Posterior cingulate gyrus (tissue), 11 donors: ENCODE data around the gene MYOM3.

Source experiments
- DNase-seq, 10 donors: peaks; one replicate each; pipeline versions ENCODE4 v3.0.0 to v3.0.0-alpha.2; 2020 to 2021; ENCODE audit warnings: mixed read lengths in 3 of 10
- intact Hi-C: fragments of 100-400 bp; cut with DNase I; formaldehyde crosslinking; loops from one replicate; pipeline ENCODE4 v1.15.1; 2023

The MYOM3 gene

DNA sequence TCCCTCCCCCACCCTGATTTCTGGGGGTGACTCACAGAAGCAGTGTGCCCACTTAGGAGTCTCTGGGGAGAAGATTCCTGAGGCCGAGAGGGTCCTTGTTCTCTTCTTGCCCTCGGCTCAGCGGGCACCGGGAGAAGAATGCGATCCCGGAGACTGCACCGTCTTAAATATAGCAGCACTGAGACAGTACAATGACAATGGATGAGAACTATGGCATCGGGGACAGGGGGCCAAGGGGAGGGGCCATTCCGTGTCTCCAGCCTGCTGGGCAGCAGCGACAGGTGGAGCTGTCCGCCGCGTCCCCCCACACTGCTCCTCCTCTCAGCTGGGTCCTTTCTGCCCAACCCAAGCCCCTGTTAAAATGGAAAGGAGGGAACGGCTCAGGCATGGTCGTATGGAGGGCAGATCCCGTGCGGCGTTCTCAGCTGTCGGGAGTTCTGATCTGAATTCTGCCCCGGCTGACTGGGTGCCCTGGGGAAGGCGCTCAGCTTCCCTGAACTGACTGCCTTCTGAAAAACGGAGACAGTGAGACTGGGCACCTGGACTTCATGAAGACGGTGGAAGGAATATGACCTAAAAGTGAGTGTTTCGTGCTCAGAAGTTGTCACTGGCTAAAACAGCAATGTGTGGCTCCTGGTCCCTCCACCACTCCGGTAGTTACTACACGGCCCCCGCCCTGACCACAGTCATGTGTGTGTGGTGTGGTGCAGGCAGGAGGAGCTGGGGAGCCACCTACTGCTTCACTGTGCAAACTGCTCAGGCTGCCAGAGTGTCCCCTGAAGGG lies at the start of gene MYOM3:
Gene MYOM3 (minus strand): TSS at position 140 of the 784 bp plus-strand sequence. CDS start 3,499 bp downstream, outside the sequence.
- intact Hi-C loops = no loop called here
- peak; percentile 18 to 95 (median 52) for DNase-seq

DNA sequence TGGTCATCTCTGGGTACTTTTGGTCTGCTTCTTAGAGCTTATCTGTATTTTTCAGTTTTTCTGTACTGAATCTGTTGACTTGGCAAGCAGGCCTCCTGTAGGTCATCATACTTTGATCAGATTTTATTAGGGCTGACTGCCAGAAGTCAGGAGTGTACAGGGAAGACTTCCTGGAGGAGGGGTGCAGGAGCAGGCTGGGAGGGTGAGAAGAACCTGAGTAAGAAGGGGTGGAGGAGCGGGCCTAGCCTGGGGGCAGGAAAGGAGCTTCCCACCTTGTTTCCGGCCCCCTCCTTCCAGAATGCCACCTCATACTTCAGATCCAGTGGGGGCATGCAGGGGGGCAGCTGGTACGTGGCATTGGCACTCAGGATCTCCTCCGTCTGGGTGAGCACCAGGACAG lies 49.3 kb upstream of the MYOM3 start:
- intact Hi-C loops = no loop called here
- DNase-seq = no peak

DNA sequence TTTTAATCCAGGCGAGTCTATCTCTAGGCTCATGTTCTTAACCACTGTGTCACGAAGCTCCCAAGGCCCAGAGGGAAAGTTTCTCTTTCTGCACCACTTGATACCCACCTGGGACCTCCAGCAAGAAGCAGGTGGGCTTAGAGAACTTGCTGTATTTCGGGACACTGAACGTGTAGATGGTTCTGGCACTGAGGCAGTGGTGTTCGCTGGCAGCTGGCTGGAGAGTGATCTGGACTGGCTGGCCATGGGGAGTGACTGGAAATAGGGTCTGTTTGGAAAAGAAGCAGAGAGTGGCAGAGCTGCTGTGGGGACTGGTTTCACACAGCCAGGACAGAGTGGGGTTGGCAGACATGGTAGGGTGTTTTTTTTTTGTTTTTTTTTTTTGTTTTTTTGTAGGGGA lies 47.4 kb upstream of the MYOM3 start:
- no peak for DNase-seq
- intact Hi-C loops = no loop called here

DNA sequence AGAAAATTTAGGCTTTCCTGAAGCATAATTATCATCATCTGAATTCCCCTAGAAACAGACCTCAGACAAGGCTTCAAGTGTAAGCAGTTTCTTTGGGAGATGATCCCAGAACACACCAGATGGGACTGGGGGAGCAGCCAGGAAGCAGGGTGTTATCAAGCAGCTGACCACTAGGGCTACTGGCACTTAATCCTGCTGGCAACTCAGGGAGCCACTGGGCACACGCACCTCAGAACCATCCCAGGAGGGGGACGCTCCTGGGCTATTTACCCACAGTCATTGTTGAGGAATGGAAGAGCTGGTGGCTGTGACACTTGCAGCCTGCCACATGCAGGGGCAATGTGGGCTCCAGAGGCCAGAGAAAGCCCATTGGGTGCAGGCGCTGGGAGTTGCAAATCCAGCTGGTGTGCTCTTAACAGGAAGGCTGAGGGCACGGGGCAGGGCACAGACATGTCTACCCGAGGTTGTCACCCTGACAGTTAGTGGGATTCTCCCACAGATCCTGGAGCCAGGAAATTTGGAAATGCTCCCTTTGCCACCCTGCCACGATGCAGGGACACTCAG lies 46.1 kb upstream of the MYOM3 start:
- intact Hi-C loops = no loop called here
- DNase-seq = no peak

DNA sequence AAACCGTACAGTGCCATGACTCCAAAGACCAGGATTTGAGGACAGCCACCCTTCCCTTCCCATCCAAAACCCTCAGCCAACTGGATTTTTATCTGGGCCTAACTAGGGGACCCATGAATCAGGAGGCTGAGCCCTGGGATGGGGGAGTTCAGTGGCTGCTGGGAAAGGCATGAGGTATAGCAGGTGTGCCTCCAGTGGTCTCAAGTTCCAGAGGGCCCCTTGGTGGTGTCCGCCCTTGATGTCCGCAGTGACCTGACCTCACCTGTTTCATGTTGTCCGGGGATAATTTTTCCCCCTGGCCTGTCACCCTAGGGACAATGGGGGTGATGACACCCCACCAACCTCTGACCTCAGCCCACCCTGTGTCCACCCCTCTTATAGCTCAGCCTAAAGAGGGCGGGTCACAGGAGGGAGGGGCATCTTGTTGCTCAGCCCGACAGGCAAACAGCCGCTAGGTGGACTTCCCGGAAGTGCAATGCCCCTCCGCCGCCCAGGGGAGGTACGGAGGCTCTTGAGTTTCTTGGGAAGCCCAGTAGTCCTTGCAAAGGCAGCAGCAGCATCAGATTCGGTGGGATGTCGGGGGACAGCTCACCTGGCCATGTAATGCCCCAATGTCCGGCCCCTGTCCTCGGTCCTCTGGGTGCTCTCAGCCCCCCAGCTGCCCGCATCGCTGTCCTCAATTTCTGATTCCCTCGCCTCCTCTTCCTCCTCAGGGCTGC lies 44.8 kb upstream of the MYOM3 start:
- intact Hi-C loops = no loop called here
- DNase-seq = no peak

DNA sequence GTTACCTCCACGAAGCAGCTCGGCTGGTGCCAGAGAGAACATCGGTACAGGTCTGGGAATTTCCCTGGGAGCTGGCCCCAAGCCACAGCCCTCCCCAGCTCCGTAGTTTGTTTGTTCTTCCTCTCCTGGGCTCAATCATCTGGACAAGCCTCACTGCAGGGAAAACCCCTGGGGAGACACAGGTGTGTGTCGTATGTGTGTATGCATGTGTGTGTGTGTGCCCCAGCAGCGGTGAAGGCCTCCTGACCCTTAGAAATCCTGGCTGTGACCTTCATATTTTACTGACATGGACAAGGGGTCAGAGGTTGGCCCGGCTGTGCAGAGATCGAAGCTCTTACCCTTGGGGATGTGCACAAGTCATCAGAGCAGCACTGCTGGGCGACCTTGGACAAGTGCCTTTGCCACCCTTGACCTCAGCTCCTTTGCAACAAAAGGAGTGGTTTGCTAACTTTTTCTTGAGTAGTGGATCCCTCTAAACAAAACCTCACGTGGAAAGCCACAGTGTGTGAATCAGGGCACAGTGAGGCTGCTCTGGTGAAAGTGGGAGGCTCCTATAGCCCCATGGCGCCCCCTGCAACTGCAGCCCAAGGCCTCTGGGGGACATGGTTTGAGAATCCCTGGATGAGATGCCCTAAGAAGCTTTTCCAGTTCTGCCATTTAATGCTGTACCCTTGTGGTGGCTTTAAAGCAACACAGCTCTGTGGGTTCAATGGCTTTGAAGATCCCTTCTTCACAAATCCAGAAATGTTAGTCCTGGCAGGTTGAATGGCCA lies 43.3 kb upstream of the MYOM3 start:
- DNase-seq = no peak
- intact Hi-C loops = no loop called here

DNA sequence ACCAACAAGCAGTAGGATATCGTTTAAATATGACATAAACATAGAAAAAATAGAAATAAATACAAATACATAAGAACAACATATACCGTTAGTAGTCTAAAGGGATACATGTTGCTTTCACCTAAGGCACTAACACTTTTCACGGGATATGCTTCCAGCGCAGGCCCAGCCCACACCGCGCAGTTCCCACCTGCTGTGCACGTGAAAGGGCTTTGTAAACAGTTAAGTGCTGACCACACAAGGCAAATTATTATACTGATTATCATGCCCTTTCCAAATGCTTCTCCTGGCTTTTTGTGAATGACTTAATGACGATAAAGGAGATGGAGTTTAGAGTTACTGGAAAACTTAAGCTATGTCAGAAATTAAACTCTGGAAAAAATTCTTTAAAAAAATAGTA lies 42.3 kb upstream of the MYOM3 start:
- intact Hi-C loops = no loop called here
- DNase-seq = no peak

DNA sequence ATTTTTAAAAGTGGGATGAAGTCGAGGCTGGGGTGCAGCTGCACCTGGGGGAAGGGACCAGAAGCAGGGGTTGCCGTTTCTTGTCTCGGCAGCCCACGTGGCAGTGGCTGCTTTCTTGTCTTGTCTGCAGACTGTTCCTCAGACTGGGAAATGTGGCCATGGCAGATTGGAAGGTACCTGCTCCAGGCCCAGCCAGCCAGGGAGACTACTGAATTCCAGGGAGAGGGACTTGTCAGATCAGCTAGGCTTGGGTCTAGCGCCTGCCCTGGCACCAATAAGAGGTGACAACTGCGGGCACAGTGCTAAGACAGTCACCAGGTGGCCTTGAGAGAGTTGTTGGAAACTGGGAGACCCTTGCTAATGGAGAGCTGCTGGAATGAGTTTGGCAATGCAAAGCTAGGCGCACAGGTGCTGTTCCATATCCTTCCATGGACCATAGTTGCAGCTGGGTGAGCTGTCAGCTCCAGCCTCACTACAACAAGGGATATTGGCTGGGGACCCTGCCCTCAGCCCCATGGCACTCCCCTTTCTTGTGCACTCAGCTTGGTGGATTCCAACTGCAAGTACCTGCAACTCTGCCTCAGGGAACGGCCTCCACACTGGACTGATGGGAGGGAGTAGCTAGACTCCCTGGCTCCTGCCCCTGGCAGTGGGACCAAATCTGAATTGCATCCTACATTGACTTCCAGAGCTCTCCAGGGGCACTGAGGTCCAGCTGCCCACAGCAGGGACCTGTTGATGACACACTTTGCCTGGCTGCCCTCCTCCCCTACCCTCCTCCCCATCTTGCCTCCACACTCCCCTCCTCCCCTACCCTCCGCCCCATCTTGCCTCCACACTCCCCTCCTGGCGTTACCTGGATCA lies 40.9 kb upstream of the MYOM3 start:
- DNase-seq = no peak

DNA sequence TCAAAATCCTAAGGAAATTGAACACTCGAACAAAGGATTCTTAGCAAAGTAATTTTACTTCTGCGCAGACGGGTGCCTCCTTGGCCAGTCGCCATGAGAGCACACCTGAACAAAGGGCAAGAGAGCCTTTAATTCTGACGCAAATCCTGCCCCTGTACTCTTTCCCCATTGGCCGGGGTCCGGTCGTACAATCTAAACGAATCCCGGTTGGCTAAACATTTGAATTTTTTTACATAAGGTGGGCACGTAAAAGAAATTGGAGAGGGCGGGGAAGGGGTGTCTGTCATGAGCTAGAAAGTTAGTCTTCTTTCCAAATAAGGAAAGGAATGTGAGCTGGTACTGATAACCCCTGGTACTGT lies 39.2 kb upstream of the MYOM3 start:
- no peak for DNase-seq
- intact Hi-C loops = no loop called here

More for the DNA sequence above, 40.9 kb upstream of the MYOM3 start:
- intact Hi-C loops = no loop called here

DNA sequence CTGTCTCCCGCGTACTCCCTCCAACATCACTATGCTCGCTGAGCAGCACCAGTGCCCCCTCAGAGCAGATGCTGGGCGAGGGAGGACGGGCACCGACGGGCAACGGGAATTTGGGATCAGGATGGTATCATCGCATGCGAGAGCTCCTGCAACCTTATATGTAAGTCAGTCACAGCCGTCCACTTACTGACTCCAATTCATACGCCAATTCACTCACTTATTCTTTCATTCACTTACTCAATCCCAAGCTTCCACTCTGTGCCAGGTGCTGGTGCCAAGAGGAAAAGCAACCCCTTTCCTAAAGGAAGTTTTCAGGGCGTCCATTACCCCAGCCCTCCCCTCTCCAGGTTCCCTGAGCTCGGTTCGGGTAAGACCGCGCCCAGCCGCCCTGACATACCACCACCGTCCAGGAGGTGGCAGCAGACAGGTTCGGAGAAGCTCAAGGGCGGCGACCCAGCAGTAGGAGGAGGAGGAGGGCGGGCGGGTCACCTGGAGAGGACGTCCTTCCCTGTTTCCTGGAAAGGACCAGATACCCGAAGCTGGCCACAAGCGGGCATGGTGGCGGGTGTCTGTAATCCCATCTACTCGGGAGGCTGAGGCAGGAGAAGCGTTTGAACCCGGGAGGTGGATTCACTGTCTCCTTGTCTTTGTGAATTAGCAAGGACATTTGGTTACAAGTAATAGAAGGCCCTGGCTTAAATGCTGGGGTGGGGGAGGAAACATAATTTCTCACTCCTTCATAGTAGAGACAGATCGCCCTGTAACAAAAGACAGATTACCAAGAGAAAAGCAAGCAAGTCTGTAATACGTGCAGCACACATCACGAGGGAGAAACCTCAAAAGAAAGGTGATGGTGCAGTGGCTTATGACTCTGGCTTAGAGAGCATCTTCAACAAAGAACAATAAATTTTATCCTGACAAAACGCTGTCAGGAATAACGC lies 38.6 kb upstream of the MYOM3 start:
- intact Hi-C loops = no loop called here
- DNase-seq = peak; percentile 59 to 96 (median 83)

DNA sequence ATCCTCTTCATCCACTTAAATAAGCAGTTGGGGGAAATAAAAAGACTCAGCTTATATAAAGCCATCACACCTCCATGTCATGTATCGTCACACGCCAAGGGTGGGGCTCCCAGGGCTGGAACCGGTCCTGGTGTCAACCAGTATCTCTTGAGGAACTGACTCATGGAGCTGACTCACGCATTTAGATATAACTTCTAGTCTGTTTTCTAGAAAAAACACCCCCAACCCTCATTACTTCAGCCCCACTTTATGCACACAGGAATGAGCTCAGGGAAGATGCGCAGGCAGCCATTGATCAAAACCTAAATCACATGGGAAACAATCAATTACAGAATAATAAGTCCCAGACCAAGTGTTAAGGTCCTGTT lies 37.9 kb upstream of the MYOM3 start:
- DNase-seq = no peak
- intact Hi-C loops = no loop called here

DNA sequence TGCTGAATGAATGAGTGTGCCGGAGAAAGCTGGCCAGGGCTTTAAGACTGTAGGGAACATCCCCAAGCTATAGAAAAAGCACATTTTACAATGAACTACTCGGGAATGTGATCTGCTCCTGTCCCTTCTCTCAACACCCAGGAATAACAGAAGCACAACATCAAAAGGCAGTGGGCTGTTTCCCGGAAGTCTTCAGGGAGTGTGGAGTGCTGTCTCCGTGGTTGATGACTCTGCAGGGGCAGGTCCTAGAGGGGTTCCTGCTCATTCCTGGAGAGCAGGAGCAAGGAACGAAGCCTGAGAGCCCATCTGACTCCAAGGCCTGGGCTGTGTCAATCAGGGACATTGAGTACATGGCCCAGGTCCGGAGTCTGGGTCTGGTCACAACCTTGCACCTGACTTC lies 35.9 kb upstream of the MYOM3 start:
- intact Hi-C loops = no loop called here

DNA sequence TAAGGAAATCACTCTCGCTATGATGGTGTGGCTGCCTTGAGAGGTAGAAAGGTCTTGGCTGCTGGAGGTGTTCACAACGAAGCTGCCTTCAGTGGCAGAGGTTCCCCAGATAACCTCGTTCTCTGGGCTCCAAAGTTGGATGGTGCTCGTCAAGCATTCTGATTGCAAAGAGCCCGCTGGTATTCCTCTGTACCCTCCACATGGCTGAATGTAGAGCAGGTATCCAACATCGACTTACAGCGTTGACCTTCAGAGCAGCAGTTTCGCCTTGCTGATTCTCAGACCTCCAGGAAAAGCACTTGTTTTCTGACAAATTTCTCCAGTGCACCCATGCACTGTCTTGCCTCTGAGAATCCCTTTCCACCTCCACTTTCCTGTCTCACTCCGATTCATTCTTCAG lies 35.3 kb upstream of the MYOM3 start:
- no peak for DNase-seq
- intact Hi-C loops = no loop called here

More for the DNA sequence above, 35.9 kb upstream of the MYOM3 start:
- DNase-seq = no peak

DNA sequence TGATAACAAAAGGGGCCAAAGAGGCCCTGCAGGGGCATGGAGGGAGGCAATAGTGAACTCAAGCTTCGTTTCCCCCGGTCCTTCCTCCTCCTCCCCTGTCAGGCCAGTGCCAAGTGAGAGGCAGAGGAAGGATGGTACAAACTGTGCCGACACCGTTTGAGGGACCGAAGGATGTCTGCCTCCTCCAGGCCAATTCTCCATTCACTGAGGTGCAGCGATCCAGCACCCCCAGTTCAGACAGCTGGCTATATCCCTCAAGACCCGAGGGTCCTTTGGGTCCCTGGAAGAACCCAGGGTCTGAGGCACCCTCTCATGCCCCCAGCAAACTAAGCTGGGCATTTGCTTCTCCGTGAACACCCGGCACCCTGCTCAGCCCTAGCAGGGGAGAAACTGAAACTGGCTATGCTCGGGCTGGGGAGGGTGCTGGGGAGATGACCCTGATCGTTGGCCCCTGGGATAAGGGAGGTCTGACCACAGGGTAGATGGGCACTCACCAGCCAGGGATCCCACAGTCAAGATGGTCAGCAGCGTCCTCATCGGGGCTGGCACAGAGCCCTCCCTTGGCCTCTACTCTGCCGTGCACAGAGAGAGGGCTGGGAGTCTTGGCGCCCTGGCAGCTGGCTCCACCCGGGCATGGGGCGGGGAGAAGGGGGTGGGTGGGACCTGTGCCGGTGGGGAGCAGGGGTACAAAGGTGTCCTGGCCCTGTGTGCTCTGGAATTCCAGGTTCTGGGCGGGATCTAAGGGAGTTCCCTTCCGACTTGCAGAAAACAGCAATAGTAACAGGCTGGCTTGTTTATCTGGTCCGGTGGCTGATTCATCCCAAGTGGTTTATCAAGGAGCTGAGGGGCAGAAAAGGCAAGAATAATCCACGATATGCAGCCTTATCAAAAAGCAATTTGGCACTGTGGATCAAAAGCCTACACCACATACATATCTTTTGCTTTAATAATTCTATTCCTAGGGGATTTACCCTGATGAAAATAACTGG lies 30.9 kb upstream of the MYOM3 start, which contains the start of gene IL22RA1:
Gene IL22RA1 (minus strand): TSS at position 595 of the 989 bp plus-strand sequence. CDS start 58 bp downstream, at position 537.
- intact Hi-C loops = no loop called here
- DNase-seq = peak in 1 of 10 donors; percentile 51

DNA sequence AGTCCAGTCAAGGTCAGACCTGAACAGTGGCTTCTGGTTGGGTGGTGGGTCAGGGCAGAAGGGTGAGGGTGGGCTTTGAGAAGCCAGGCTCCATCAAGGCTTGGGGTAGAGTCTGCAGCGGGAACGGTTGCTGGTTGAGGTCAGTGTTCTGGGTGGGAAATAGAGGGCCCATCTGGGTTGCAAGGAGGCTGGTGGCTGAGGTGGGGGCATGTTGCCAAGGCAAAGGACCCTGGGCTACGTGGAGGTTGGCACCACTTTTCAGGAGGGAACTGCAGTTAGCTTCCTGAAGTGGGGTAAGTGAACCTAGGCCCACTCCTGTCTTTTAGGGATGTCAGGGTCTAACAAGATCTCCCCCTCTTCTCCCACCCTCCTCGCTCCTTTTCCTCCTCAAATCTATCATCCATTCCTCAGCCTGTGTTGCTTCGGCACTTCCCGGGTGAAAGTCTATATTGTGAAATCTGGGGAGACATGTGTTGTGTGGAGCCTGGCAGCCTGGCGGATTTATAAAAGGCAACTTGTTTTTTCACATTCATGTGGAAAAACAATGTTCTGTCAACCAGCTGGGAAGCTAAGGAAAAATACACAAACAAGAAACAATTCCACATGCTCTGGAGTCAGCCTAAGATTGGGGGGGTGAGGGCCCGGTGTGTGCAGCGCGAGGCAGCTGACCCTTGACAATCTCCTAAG lies 29.5 kb upstream of the MYOM3 start:
- DNase-seq = peak in 1 of 10 donors; percentile 64
- intact Hi-C loops = no loop called here

DNA sequence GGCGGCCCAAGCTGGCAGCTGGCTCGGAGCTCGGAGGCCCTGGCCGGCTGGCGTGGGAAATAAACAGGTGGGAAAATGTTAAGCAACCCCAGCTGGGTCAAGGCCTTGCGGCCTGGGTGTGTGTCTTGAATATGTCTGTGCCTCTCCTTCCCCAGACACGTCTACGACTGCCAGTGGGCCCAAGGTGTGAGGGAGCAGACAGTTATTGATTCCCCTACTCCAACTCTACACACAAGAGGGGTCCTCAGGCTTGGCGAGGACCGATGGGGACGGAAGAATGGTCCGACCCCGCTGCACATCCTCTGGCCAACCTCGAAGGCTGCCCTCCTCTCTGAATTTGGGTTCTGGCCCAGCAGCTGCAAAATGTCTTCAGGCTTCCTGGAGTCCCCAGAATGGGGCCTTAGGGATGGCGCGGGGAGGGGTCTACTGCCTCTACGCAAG lies 28.8 kb upstream of the MYOM3 start:
- intact Hi-C loops = no loop called here
- DNase-seq = peak in 1 of 10 donors; percentile 65
